K562 (cell line): Measurements from ENCODE around the gene CNTN4. TPM values are rescaled to one million over a fixed set of nuclear protein-coding genes. Genes with fewer than 3 reads are reported as not detected.

Experiments used
- ATAC-seq: fragments of 200-7000 bp; cut with Tn5 transposase; 3 replicates; pipeline ENCODE4 v1.9.1; 2020; ENCODE audit warnings: moderate library complexity
- BruUV-seq: library from RNA; stranded (reverse); fragments of 400-500 nt; replicated peaks from 2 replicates; lab custom pipeline; 2021; lab: Mats Ljungman, UMichigan
- CTCF ChIA-PET: fragments of 300-600 bp; formaldehyde crosslinking; extraction: SDS; loops from one replicate; lab custom pipeline; 2021; ENCODE audit warnings: low intra/inter-chr PET ratio; lab: Yijun Ruan, JAX
- POLR2A ChIA-PET: fragments of 300-600, 350-650 bp; sonication (Branson Sonifier 250); formaldehyde crosslinking; extraction: SDS; loops from one replicate; lab custom pipeline; 2021; ENCODE audit warnings: antibody characterized with exemption, inconsistent platforms; lab: Yijun Ruan, JAX
- DNase-seq, 4 experiments: peaks; one replicate each; pipeline versions ENCODE4 v3.0.0 to v3.0.0-alpha.2; 2011 to 2018; ENCODE audit warnings: low spot score in 3 of 4, mixed read lengths in 3 of 4; ENCODE audit errors: extremely low read depth in 1 of 4
- FAIRE-seq: peaks from 2 replicates; lab custom pipeline; 2011; peaks lifted over from hg19 to GRCh38; lab: Jason Lieb, UNC
- H2AFZ ChIP-seq: 2 replicates; pipeline ENCODE4 v1.6.0; 2011; ENCODE audit warnings: low read depth, low read length, control low read depth, inconsistent platforms
- H3K27ac ChIP-seq: fragments of 200-600 bp; 3 replicates; pipeline ENCODE4 v1.8.0; 2011; ENCODE audit warnings: low read depth, mild to moderate bottlenecking, control low read depth, inconsistent platforms, low read length, moderate library complexity, mixed read lengths; ENCODE audit errors: extremely low read depth
- H3K27me3 ChIP-seq, 2 experiments: fragments of 300-600 bp in 1 of 2; 2 replicates in 1 of 2; 3 replicates in 1 of 2; pipeline versions ENCODE4 v1.6.0 to v1.8.0; 2011; ENCODE audit warnings: inconsistent platforms in 2 of 2, low read length in 2 of 2, mild to moderate bottlenecking in 1 of 2, mixed read lengths in 1 of 2, moderate library complexity in 1 of 2; ENCODE audit not compliant: control insufficient read depth in 2 of 2, insufficient read depth in 2 of 2
- H3K36me3 ChIP-seq: fragments of 300-600 bp; 3 replicates; pipeline ENCODE4 v1.8.0; 2011; ENCODE audit warnings: mild to moderate bottlenecking, low read length, inconsistent platforms; ENCODE audit not compliant: control insufficient read depth, insufficient read depth
- H3K4me1 ChIP-seq, 2 experiments: fragments of 200-600 bp in 1 of 2; replicated peaks in 1 of 2; 2 replicates in 1 of 2; 3 replicates in 1 of 2; pipeline versions ENCODE4 v1.5.1 to v1.8.0; 2011; ENCODE audit warnings: inconsistent platforms in 2 of 2, low read length in 2 of 2, mild to moderate bottlenecking in 1 of 2, mixed read lengths in 1 of 2, moderate library complexity in 1 of 2; ENCODE audit not compliant: control insufficient read depth in 2 of 2, insufficient read depth in 2 of 2
- H3K4me2 ChIP-seq: 2 replicates; pipeline ENCODE4 v1.6.1; 2011; ENCODE audit warnings: low read length, control low read depth, inconsistent platforms, mixed read lengths; ENCODE audit not compliant: insufficient read depth
- H3K4me3 ChIP-seq: fragments of 200-600 bp; sonication (generic), shearing (Covaris generic); 2 replicates; pipeline ENCODE4 v1.5.1; 2016; ENCODE audit warnings: control low read depth, inconsistent platforms
- H3K79me2 ChIP-seq: fragments of 200-600 bp; 3 replicates; pipeline ENCODE4 v1.8.0; 2011; ENCODE audit warnings: low read length, inconsistent platforms; ENCODE audit not compliant: control insufficient read depth, insufficient read depth
- H3K9ac ChIP-seq, 2 experiments: 2 replicates each; pipeline versions ENCODE4 v1.6.0 to v1.6.1; 2011; ENCODE audit warnings: low read depth in 2 of 2, low read length in 2 of 2, control low read depth in 1 of 2, inconsistent platforms in 1 of 2, mild to moderate bottlenecking in 1 of 2, mixed read lengths in 1 of 2; ENCODE audit not compliant: insufficient read depth in 1 of 2
- H3K9me1 ChIP-seq: one replicate; pipeline ENCODE4 v1.6.0; 2011; ENCODE audit warnings: inconsistent platforms, mild to moderate bottlenecking, low read length, moderate library complexity; ENCODE audit not compliant: control insufficient read depth, insufficient read depth
- H3K9me3 ChIP-seq: replicated peaks from 2 replicates; pipeline ENCODE4 v1.5.1; 2011; ENCODE audit warnings: low read depth, low read length, inconsistent platforms; ENCODE audit not compliant: control insufficient read depth, insufficient read depth
- H4K20me1 ChIP-seq: replicated peaks from 2 replicates; pipeline ENCODE4 v1.6.1; 2011; ENCODE audit warnings: low read length, inconsistent platforms, mixed read lengths; ENCODE audit not compliant: control insufficient read depth, insufficient read depth
- CBX5 ChIP-seq: IDR thresholded peaks from 2 replicates; pipeline ENCODE4 v1.6.1; 2014; ENCODE audit warnings: low read depth, borderline replicate concordance
- CHD1 ChIP-seq: fragments of 200-600 bp; sonication (generic); IDR thresholded peaks from one replicate; pipeline ENCODE4 v1.6.1; 2012; ENCODE audit warnings: mild to moderate bottlenecking, moderate library complexity, low read length, inconsistent platforms
- DACH1 ChIP-seq: fragments of 450-650 bp; IDR thresholded peaks from 2 replicates; pipeline ENCODE4 v1.6.1; 2018; ENCODE audit not compliant: partially characterized antibody
- DPF2 ChIP-seq: fragments of 450-650 bp; IDR thresholded peaks from 2 replicates; pipeline ENCODE4 v1.6.1; 2016
- RBM14 ChIP-seq: fragments of 200-400 bp; formaldehyde crosslinking; IDR thresholded peaks from 2 replicates; pipeline ENCODE4 v1.6.1; 2018; ENCODE audit warnings: low read depth, mild to moderate bottlenecking, low read length, moderate library complexity, borderline replicate concordance; ENCODE audit not compliant: insufficient read depth
- YBX1 ChIP-seq: fragments of 450-650 bp; IDR thresholded peaks from 2 replicates; pipeline ENCODE4 v1.7.1; 2016; ENCODE audit warnings: mild to moderate bottlenecking
- ZNF408 ChIP-seq: fragments of 250-450 bp; sonication (Bioruptor Pico); IDR thresholded peaks from 2 replicates; pipeline ENCODE4 v1.4.0; 2020; ENCODE audit warnings: low read depth, mild to moderate bottlenecking, moderate library complexity
- WGBS: fragments of 100-300 bp; shearing (Covaris generic); methylation state at CpG from one replicate; pipeline ENCODE4 v1.1.6; 2016; ENCODE audit warnings: low coverage, mixed read lengths; ENCODE audit not compliant: insufficient coverage; ENCODE audit errors: missing lambda C conversion rate; 5-methylcytosine and 5-hydroxymethylcytosine counted together
- in situ Hi-C: fragments of 300-500 bp; cut with MboI; formaldehyde crosslinking; loops from 4 replicates; pipeline ENCODE4 v1.15.0; 2018; ENCODE audit warnings: inconsistent platforms, mixed read lengths
- intact Hi-C: fragments of 100-400 bp; cut with micrococcal nuclease; formaldehyde crosslinking; loops from 2 replicates; pipeline ENCODE4 v1.14.2; 2022
- polyA plus RNA-seq, 8 experiments: library from polyadenylated mRNA; depleted of rRNA in 4 of 8; stranded (reverse) in 5 of 8; unstranded in 3 of 8; fragments of >200 nt; fragmentation: Nextera tagmentation in 2 of 8; fragmentation: Illumina TruSeq in 1 of 8; extraction: Ambion mirVana in 2 of 8; extraction: Trizol in 1 of 8; gene quantifications; 2 replicates each; pipeline versions ENCODE4 v1.2.1 to v1.2.3, GENCODE V29; 2011 to 2014; ENCODE audit warnings: inconsistent platforms in 1 of 8, missing spikeins in 1 of 8
- total RNA-seq, 7 experiments: library from RNA; depleted of rRNA in 6 of 7; stranded (reverse); fragments of >200 nt in 6 of 7; fragmentation: Illumina TruSeq in 2 of 7; extraction: Trizol in 2 of 7; gene quantifications; 2 replicates each; pipeline versions ENCODE4 v1.2.1 to v1.2.3, GENCODE V29; 2011 to 2021; ENCODE audit warnings: low replicate concordance in 1 of 7

CNTN4 gene
- total and polyA plus RNA-seq, 9 of the 15 experiments (the other 6 are each of a cell fraction or from before 2014, with no cell fraction given), result not detected

DNA sequence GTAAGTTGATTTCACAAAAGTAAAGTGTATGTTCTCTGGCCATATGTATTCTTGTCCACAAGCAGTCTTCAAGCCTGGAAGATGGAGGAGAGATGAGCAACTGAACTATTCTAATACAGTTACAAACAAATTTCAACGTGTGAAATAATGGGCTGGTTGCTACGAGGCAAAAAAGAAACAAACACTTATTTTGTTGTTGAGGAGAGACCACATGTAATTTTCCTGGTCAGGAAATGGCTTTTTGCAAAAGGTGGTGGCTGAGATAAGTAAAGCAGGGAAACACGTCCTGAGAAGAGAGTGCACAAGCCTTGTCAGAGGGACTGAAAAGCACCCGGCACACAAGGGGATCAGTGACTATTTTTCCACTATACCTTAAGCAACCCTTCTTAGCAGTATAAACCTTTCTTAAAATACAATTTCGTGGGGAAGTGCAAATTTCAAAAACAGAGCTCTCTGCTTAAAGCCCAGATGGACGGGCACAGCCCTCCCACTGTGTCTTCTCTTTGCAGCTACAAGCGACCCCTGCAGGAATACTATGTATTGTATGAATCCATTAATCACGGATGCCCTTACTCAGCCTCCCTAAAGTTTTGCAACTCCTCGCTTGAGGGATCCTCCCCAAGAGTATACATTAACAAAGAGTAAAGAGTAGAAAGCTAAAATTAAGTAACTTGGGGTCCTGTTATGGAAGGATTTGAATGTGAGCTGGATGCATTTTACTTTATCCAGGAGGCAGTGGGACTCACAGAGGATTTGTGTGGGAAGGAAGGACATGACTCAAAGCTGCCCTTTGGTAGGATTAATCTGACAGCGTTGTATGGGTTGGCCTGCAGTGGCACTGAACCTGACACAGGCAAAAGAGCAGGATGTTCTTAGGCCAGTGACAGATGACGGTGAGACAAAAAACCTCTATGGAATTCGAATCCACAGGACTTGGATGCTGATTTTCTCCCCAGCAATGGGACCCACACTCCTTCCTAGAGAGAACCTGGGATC is 757.8 kb downstream of the CNTN4 start:
- no peak overlapping the region for H3K27ac ChIP-seq
- ATAC-seq (no peak), DNase-seq (no peak), FAIRE-seq (no peak)
- in situ Hi-C loops (no loop called here), intact Hi-C loops (no loop called here)
- H3K4me2 ChIP-seq, result no peak overlapping the region
- H4K20me1 ChIP-seq, result no peaks in the 10 kb centered on the region
- H3K79me2 ChIP-seq, result no peaks in the 10 kb centered on the region
- no peaks in the 10 kb centered on the region for H3K4me1 ChIP-seq
- no TSS peak for BruUV-seq
- no peaks in the 10 kb centered on the region for H3K36me3 ChIP-seq
- ChIA-PET CTCF (no interaction called here), POLR2A (no interaction called here)
- no peak overlapping the region for H2AFZ ChIP-seq
- no peak for TF ChIP-seq CBX5
- TF ChIP-seq DACH1, result no peak
- no peak for TF ChIP-seq YBX1
- no peak for TF ChIP-seq ZNF408
- TF ChIP-seq DPF2, result no peak
- TF ChIP-seq RBM14, result no peak
- TF ChIP-seq CHD1, result no peak
- no peak overlapping the region for H3K9ac ChIP-seq
- no peaks in the 10 kb centered on the region for H3K27me3 ChIP-seq
- H3K9me1 ChIP-seq, result no peaks in the 10 kb centered on the region
- H3K4me3 ChIP-seq, result no peak overlapping the region
- no peaks in the 10 kb centered on the region; the same call in 1 of the 2 replicates for H3K9me3 ChIP-seq
- WGBS, result 0% methylated on average over 12 of the region's 12 CpGs
